ENCODE measurements around the gene PDIA5.

- TF ChIP-seq CTCF (IDR thresholded peaks at IDR 0.05) (no peak), POLR2A (IDR thresholded peaks at IDR 0.05) (no peak)
These were observed 102.7 kb downstream of the PDIA5 start for GRCh38 chr3:123169492-123169929.

Measured in heart left ventricle (tissue), 13 donors.